ENCODE results near the gene TUBA1B. TPM values are rescaled to one million over a fixed set of nuclear protein-coding genes. Genes with fewer than 3 reads are reported as not detected.
"Not testable (repeated sequence)": the region's sequence is repeated elsewhere in the genome, so short reads cannot be mapped to it uniquely, and the experiment has no call there.

Gene TUBA1B
- total RNA-seq, 2 experiments from 2014 or later = 2,079 to 3,539 TPM

DNA sequence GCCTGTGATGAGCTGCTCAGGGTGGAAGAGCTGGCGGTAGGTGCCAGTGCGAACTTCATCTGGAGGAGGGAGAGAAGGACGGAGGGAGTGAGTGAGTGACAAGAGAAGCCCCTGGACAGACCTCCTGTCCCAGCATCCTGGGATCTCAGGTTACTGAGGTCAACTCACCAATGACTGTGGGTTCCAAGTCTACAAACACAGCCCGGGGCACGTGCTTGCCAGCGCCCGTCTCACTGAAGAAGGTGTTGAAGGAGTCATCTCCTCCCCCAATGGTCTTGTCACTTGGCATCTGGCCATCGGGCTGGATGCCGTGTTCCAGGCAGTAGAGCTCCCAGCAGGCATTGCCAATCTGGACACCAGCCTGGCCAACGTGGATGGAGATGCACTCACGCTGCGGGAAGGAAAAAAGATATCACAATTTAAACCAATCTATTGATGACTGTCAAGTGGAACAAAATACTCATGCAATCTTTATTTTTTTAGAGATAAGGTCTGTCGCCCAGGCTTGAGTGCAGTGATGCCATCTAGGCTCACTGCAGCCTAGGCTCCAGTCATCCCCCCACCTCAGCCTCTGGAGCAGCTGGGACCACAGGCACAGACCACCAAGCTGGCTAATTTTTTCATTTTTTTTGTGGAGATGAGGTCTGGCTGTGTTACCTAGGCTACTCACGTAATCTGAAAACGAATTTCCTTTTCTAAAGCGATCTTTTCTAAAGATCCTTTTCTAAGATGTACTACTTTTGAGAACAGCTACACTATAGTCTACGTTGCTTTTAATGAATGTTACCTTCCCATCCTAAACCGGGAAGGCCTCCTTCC is 1.7 kb downstream of the TUBA1B start:
- peaks cover 22% of the 10 kb centered on the region for H3K4me1 ChIP-seq (ENCODE audit: insufficient read depth, low read length, poor library complexity, severe bottlenecking)
- DNase-seq (ENCODE audit: low spot score) = no peak
- peaks cover 50% of the 10 kb centered on the region for H3K79me2 ChIP-seq (ENCODE audit: insufficient read depth, low read depth, low read length)
- H3K9me3 ChIP-seq (ENCODE audit: low read length) = no peaks in the 10 kb centered on the region
- H2AFZ ChIP-seq (ENCODE audit: low read length) = no peak overlapping the region
- H3K36me3 ChIP-seq (ENCODE audit: insufficient read depth, low read length) = peaks cover 52% of the 10 kb centered on the region
- peaks cover 15% of the 10 kb centered on the region for H4K20me1 ChIP-seq (ENCODE audit: insufficient read depth, low read length)
- intact Hi-C loops (cut with micrococcal nuclease; ENCODE audit: unreplicated experiment) = loop anchor here (1.0 to 5.0 kb wide), 8 partner anchors 19 to 613 kb away; partner anchors contain the start of genes DDX23, KMT2D, LMBR1L and PRKAG1
- no peaks in the 10 kb centered on the region for H3K9me2 ChIP-seq (ENCODE audit: insufficient read depth, low read length)
- ChIA-PET CTCF (ENCODE audit: unreplicated experiment) (interaction anchor here (0.7 to 1.8 kb wide), 3 partner anchors 18 to 109 kb away, joined by 3 to 14 read pairs (median 5); partner anchors contain the start of gene LMBR1L), POLR2A (interaction anchor here (0.9 to 2.8 kb wide), 8 partner anchors 13 to 79 kb away, joined by 3 to 24 read pairs (median 4); partner anchors contain the start of genes RHEBL1 and TUBA1A)
- no peak for TF ChIP-seq EZH2phosphoT487 (IDR thresholded peaks at IDR 0.05; ENCODE audit: borderline replicate concordance, low read depth, low read length)
- TF ChIP-seq, protein P1, sequence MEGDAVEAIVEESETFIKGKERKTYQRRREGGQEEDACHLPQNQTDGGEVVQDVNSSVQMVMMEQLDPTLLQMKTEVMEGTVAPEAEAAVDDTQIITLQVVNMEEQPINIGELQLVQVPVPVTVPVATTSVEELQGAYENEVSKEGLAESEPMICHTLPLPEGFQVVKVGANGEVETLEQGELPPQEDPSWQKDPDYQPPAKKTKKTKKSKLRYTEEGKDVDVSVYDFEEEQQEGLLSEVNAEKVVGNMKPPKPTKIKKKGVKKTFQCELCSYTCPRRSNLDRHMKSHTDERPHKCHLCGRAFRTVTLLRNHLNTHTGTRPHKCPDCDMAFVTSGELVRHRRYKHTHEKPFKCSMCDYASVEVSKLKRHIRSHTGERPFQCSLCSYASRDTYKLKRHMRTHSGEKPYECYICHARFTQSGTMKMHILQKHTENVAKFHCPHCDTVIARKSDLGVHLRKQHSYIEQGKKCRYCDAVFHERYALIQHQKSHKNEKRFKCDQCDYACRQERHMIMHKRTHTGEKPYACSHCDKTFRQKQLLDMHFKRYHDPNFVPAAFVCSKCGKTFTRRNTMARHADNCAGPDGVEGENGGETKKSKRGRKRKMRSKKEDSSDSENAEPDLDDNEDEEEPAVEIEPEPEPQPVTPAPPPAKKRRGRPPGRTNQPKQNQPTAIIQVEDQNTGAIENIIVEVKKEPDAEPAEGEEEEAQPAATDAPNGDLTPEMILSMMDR (conservative IDR thresholded peaks at IDR 0.05; ENCODE audit: low read length) = no peak
- BruUV-seq (replicated peaks) = no TSS peak
- H3K27ac ChIP-seq (ENCODE audit: low read depth, low read length, poor library complexity, severe bottlenecking) = peak overlapping the region; percentile 95
- H3K4me2 ChIP-seq (ENCODE audit: low read length) = peak overlapping the region; percentile 90
- peak overlapping the region; percentile 90 for H3K4me3 ChIP-seq (ENCODE audit: low read depth, low read length, poor library complexity, severe bottlenecking)

GRCh38 chr12:49127971-49128370 is 3.2 kb downstream of the TUBA1B start:
- peaks cover 15% of the 10 kb centered on the region for H4K20me1 ChIP-seq (ENCODE audit: insufficient read depth, low read length)
- POLR2A ChIA-PET = not testable (repeated sequence)

GRCh38 chr12:49126852-49127763 is 4.1 kb downstream of the TUBA1B start:
- Histone ChIP-seq H3K27ac (ENCODE audit: low read depth, low read length, poor library complexity, severe bottlenecking) (no peak overlapping the region), H3K4me3 (ENCODE audit: low read depth, low read length, poor library complexity, severe bottlenecking) (no peak overlapping the region), H3K79me2 (ENCODE audit: insufficient read depth, low read depth, low read length) (peaks cover 29% of the 10 kb centered on the region), H3K36me3 (ENCODE audit: insufficient read depth, low read length) (peaks cover 52% of the 10 kb centered on the region), H3K9me3 (ENCODE audit: low read length) (no peaks in the 10 kb centered on the region), H3K4me2 (ENCODE audit: low read length) (no peak overlapping the region), H3K9me2 (ENCODE audit: insufficient read depth, low read length) (no peaks in the 10 kb centered on the region), H3K4me1 (ENCODE audit: insufficient read depth, low read length, poor library complexity, severe bottlenecking) (peaks cover 14% of the 10 kb centered on the region), H4K20me1 (ENCODE audit: insufficient read depth, low read length) (peaks cover 15% of the 10 kb centered on the region), H2AFZ (ENCODE audit: low read length) (no peak overlapping the region)
- DNase-seq (ENCODE audit: low spot score) = no peak
- ChIA-PET POLR2A (no interaction called here), CTCF (ENCODE audit: unreplicated experiment) (no interaction called here)
- no TSS peak for BruUV-seq (replicated peaks)
- intact Hi-C loops (cut with micrococcal nuclease; ENCODE audit: unreplicated experiment) = no loop called here
- no peak for TF ChIP-seq EZH2phosphoT487 (IDR thresholded peaks at IDR 0.05; ENCODE audit: borderline replicate concordance, low read depth, low read length)
- TF ChIP-seq, protein P1 (conservative IDR thresholded peaks at IDR 0.05; ENCODE audit: low read length) = no peak

More at GRCh38 chr12:49127971-49128370, 3.2 kb downstream of the TUBA1B start:
- BruUV-seq (replicated peaks) = TSS peak; percentile 81
- H3K4me2 ChIP-seq (ENCODE audit: low read length); H2AFZ ChIP-seq (ENCODE audit: low read length); H3K4me3 ChIP-seq (ENCODE audit: low read depth, low read length, poor library complexity, severe bottlenecking); DNase-seq (ENCODE audit: low spot score); H3K9me2 ChIP-seq (ENCODE audit: insufficient read depth, low read length); intact Hi-C loops (cut with micrococcal nuclease; ENCODE audit: unreplicated experiment); H3K9me3 ChIP-seq (ENCODE audit: low read length); CTCF ChIA-PET (ENCODE audit: unreplicated experiment); H3K27ac ChIP-seq (ENCODE audit: low read depth, low read length, poor library complexity, severe bottlenecking): not testable (repeated sequence)
- H3K36me3 ChIP-seq (ENCODE audit: insufficient read depth, low read length) = peaks cover 52% of the 10 kb centered on the region
- peaks cover 14% of the 10 kb centered on the region for H3K4me1 ChIP-seq (ENCODE audit: insufficient read depth, low read length, poor library complexity, severe bottlenecking)
- peaks cover 38% of the 10 kb centered on the region for H3K79me2 ChIP-seq (ENCODE audit: insufficient read depth, low read depth, low read length)
